ENCODE measurements around the gene GAL.

DNA sequence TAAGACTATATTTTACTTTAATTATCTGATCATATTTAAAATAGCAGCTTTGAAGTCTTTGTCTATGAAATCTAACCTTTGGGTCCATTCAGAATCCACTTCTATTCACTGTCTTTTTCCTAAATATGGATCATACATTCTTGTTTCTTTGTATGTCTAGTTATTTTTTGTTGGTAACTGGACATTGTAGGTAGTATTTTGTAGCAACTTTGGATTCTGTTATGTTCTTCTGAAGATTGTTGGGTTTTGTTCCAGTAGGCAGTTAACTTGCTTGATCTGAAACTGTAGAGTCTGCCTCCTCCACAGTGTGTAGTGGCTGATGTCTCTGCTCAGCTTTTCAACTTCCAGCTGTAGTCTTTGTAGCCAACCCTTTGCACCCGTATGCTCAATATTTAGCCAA lies 37.5 kb upstream of the GAL start:
- TF ChIP-seq CTCF (conservative IDR thresholded peaks at IDR 0.05; ENCODE audit: low read length) (no peak), EZH2phosphoT487 (IDR thresholded peaks at IDR 0.05; ENCODE audit: borderline replicate concordance) (no peak)
